Astrocyte of the cerebellum (primary cell): ENCODE results near the gene PPP1R12C.
"Not testable (repeated sequence)": the region's sequence is repeated elsewhere in the genome, so short reads cannot be mapped to it uniquely, and the experiment has no call there.

Experiments used
- DNase-seq: peaks from one replicate; pipeline ENCODE4 v3.0.0-alpha.2; 2011; ENCODE audit warnings: low read depth
- H3K4me3 ChIP-seq: 2 replicates; pipeline ENCODE4 v1.5.1; 2011; ENCODE audit warnings: mild to moderate bottlenecking, low read depth, low read length, moderate library complexity
- in situ Hi-C: cut with HindIII; loops from 2 replicates; pipeline ENCODE4 v1.10.0; 2017; ENCODE audit warnings: low sequenced_read_pairs
- TF ChIP-seq, protein P1 (sequence below): IDR thresholded peaks from 2 replicates; pipeline ENCODE4 v1.5.1; 2012; ENCODE audit warnings: low read length, low read depth, moderate library complexity, mild to moderate bottlenecking; ENCODE audit errors: missing control alignments

PPP1R12C gene

DNA sequence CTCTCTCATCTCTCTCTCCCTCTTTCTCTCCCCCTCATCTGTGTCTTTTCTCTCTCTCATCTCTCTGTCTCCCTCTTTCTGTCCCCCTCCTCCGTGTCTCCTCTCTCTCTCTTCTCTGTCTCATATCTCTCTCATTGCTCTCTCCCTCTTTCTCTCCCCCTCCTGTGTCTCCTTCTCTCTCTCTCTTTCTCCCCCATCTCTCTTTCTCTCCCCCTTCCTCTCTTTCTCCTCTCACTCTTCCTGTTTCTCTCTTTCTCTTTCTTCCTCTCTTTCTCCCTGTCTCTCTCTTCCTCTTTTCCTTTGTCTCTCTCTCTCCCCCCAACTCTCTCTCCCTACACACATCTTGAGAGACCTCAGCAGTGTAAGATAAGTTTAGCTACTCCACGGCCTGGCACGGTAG is 49.6 kb downstream of the PPP1R12C start:
- no peak overlapping the region for H3K4me3 ChIP-seq
- TF ChIP-seq, protein P1, sequence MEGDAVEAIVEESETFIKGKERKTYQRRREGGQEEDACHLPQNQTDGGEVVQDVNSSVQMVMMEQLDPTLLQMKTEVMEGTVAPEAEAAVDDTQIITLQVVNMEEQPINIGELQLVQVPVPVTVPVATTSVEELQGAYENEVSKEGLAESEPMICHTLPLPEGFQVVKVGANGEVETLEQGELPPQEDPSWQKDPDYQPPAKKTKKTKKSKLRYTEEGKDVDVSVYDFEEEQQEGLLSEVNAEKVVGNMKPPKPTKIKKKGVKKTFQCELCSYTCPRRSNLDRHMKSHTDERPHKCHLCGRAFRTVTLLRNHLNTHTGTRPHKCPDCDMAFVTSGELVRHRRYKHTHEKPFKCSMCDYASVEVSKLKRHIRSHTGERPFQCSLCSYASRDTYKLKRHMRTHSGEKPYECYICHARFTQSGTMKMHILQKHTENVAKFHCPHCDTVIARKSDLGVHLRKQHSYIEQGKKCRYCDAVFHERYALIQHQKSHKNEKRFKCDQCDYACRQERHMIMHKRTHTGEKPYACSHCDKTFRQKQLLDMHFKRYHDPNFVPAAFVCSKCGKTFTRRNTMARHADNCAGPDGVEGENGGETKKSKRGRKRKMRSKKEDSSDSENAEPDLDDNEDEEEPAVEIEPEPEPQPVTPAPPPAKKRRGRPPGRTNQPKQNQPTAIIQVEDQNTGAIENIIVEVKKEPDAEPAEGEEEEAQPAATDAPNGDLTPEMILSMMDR, result no peak
- DNase-seq, result no peak
- in situ Hi-C loops, result no loop called here

DNA sequence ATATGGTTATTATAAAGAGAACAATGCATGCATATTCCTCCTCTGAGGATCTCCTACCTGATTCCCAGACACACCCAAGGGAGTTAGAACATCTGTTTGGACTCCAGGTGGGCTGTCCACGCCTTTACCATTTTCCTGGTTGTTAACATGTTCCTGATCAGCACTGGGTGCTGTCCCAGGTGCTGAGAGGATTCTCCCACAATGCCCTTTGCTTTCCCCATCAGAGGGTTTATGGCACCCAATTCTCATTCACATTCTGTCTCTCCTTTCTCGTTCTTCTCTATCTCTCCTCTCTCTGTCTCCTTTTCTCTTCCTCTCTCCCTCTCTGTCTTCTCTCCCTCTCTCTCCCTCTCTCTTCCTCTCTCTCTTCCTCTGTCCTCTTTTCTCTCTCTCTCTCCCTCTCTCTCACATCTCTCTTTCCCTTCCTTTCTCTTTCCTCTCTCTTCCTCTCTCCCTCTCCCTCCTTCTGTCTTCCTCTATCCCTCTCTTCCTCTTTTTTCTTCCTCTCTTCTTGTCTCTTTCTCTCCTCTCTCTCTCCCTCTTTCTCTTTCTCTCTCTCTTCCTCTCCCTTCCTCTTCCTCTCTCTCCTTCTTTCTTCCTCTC is 51.2 kb downstream of the PPP1R12C start:
- TF ChIP-seq, protein P1, result no peak
- DNase-seq, result no peak
- no peak overlapping the region for H3K4me3 ChIP-seq
- in situ Hi-C loops, result no loop called here

DNA sequence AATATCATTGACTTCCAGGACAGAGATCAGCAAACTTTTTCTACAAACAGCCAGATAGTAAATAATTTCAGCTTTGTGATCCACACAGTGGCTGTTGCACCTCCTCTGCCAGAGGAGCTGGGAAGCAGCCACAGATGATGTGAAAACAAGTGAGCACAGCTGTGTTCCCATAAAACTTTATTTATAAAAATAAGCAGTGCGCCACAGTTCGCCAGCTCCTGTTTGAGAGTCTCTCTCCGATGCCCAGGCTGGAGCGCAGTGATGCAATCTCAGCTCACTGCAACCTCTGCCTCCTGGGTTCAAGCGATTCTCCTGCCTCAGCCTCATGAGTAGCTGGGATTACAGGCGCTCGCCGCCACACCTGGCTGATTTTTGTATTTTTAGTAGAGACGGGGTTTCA is 51.9 kb downstream of the PPP1R12C start:
- DNase-seq, H3K4me3 ChIP-seq, in situ Hi-C loops: not testable (repeated sequence)

DNA sequence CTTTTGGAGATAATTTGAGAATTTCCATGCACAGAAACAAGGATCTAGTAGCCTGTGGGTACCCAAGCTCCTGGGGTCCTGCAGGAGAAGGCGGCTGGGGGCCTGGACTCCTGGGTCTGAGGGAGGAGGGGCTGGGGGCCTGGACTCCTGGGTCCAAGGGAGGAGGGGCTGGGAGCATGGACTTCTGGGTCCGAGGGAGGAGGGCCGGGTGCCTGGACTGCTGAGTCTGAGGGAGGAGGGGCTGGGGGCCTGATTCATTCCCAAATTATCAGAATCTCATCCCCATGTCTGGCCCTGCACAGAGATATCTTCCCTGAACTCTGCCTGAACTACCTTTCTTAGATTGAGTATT is 54.0 kb downstream of the PPP1R12C start:
- in situ Hi-C loops, result no loop called here
- peak overlapping the region; percentile 74 for H3K4me3 ChIP-seq
- no peak for DNase-seq
- TF ChIP-seq, protein P1, result no peak

DNA sequence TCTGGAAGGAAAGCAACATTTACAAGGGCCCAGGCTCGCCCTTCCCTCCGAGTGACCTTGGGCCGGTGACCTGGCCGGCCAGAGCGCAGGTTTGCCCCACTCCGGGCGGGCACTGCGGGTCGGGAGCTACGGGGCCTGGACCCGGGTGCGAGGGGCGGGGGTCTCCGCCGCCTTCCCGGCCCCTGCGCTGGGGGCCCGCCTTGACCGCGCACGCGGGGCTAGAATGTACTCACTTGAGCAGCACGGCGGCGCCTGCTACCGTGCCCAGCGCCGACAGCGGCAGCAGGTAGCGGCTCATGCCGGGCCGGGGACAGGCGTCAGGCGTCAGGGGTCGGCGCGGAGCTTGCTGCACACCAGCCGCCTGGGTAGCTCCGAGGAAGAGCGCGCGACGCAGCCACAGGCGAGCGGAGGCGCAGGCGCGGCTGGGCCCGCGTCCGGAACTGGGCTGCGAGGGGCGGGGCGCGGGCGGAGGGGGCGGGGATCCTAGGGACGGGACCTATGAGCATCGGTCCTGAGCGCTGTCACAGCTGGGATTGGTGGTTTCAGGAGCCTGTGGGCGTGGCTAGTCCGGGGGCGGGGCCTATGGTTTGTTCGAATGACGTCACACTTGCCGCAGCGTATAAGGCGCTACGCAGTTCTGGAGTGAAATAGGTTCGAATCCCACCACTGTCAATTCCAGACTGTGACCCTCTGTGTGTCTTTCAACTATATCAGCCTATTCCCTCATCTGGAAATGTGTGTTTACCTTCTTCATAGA is 54.5 kb downstream of the PPP1R12C start, which contains the start of gene RDH13:
RDH13 (minus strand) TSS at position 414 of the 757 bp plus-strand sequence; CDS start at position 298, 116 bp downstream.
- peak within 1 kb of the TSS; percentile 74 for H3K4me3 ChIP-seq
- DNase-seq, result peak; percentile 86
- TF ChIP-seq, protein P1, result no peak
- in situ Hi-C loops, result no loop called here

DNA sequence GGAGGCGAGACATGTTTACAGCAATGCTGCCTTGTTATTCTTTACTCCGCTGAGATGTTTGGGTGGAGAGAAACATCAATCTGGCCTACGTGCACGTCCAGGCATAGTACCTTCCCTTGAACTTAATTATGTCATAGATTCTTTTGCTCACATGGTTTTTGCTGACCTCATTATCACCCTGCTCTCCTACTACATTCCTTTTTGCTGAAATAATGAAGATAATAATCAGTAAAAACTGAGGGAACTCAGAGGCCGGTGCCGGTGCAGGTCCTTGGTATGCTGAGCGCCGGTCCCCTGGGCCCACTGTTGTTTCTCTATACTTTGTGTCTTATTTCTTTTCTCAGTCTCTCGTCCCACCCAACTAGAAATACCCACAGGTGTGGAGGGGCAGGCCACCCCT is 57.1 kb downstream of the PPP1R12C start:
- DNase-seq, in situ Hi-C loops, H3K4me3 ChIP-seq: not testable (repeated sequence)

DNA sequence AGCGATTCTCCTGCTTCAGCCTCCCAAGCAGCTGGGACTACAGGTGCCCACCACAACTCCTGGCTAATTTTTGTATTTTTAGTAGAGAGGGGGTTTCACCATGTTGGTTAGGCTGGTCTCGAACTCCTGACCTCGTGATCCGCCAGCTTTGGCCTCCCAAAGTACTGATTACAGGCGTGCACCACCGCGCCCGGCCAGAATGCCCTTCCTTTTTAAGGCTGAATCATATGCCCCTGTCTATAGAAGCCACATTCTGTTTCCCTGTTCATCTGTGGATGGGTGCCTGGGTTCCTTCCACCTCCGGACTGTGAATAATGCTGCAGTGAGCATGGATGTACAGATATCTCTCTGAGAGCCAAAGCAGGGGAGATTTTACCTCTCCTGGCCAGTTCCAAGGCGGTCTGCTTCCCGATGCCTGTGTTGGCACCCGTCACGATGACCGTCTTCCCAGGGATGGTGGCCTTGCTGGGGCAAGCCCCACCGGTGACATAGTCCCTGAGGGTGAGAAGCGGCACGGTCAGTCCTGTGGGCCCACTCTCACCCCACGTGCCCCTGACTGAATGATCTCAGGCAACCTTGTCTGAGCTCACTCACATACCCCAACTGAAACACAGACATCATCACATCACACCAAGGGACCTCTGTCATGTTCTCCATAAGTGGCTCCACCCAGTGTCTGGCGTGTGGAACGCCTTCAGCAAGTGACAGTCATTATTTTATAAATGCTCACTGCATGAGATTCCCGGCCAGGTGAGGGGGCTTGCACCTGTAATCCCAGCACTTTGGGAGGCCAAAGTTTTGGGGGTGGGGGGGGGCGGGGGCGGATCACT is 58.4 kb downstream of the PPP1R12C start:
- no peak for DNase-seq
- in situ Hi-C loops, result no loop called here
- TF ChIP-seq, protein P1, result no peak
- no peak overlapping the region for H3K4me3 ChIP-seq
